ENCODE data around the gene BHLHA15.

BHLHA15 gene

GRCh38 chr7:98225913-98226614 lies 14.8 kb downstream of the BHLHA15 start:
- no peak for DNase-seq (ENCODE audit: low read depth)

GRCh38 chr7:98227939-98228338 lies 16.7 kb downstream of the BHLHA15 start:
- DNase-seq (ENCODE audit: low read depth) = no peak

- no peak for DNase-seq (ENCODE audit: low read depth)
These were observed 17.6 kb downstream of the BHLHA15 start for GRCh38 chr7:98228801-98229200.

GRCh38 chr7:98229441-98229840 lies 18.2 kb downstream of the BHLHA15 start:
- no peak for DNase-seq (ENCODE audit: low read depth)

- DNase-seq (ENCODE audit: low read depth) = no peak
These were observed 18.9 kb downstream of the BHLHA15 start for GRCh38 chr7:98229991-98230745.

- DNase-seq (ENCODE audit: low read depth) = no peak
These were observed 19.7 kb downstream of the BHLHA15 start for GRCh38 chr7:98230746-98231471.

GRCh38 chr7:98231493-98232262 lies 20.4 kb downstream of the BHLHA15 start:
- no peak for DNase-seq (ENCODE audit: low read depth)

GRCh38 chr7:98232263-98232585 lies 21.0 kb downstream of the BHLHA15 start:
- no peak for DNase-seq (ENCODE audit: low read depth)

GRCh38 chr7:98232799-98233198 lies 21.6 kb downstream of the BHLHA15 start:
- DNase-seq (ENCODE audit: low read depth) = no peak

- DNase-seq (ENCODE audit: low read depth) = no peak
These were observed 22.2 kb downstream of the BHLHA15 start for GRCh38 chr7:98233219-98234070.

- no peak for DNase-seq (ENCODE audit: low read depth)
These were observed 23.3 kb downstream of the BHLHA15 start for GRCh38 chr7:98234429-98235147.

GRCh38 chr7:98235901-98236300 lies 24.7 kb downstream of the BHLHA15 start:
- DNase-seq (ENCODE audit: low read depth) = no peak

- DNase-seq (ENCODE audit: low read depth) = no peak
These were observed 25.3 kb downstream of the BHLHA15 start for GRCh38 chr7:98236355-98237185.

GRCh38 chr7:98238076-98238475 lies 26.8 kb downstream of the BHLHA15 start:
- no peak for DNase-seq (ENCODE audit: low read depth)

GRCh38 chr7:98238976-98239375 lies 27.7 kb downstream of the BHLHA15 start:
- peak; percentile 38 for DNase-seq (ENCODE audit: low read depth)

- peak; percentile 64 for DNase-seq (ENCODE audit: low read depth)
These were observed 29.9 kb downstream of the BHLHA15 start for GRCh38 chr7:98240961-98241673.

GRCh38 chr7:98241674-98242241 lies 30.5 kb downstream of the BHLHA15 start:
- DNase-seq (ENCODE audit: low read depth) = no peak

- DNase-seq (ENCODE audit: low read depth) = no peak
These were observed 31.1 kb downstream of the BHLHA15 start for GRCh38 chr7:98242342-98242741.

- no peak for DNase-seq (ENCODE audit: low read depth)
These were observed 31.7 kb downstream of the BHLHA15 start for GRCh38 chr7:98242934-98243333.
